Retinal pigment epithelial cell (primary cell): Measurements from ENCODE around the gene SMNDC1.
"Not testable (repeated sequence)": the region's sequence is repeated elsewhere in the genome, so short reads cannot be mapped to it uniquely, and the experiment has no call there.

Experiments used
- DNase-seq: peaks from one replicate; pipeline ENCODE4 v3.0.0-alpha.2; 2010; ENCODE audit warnings: low read depth
- H3K4me3 ChIP-seq: 2 replicates; pipeline ENCODE4 v1.5.1; 2011; ENCODE audit warnings: mild to moderate bottlenecking, low read length, control low read depth, moderate library complexity
- TF ChIP-seq, protein P1 (sequence below): conservative IDR thresholded peaks from 2 replicates; pipeline ENCODE4 v1.5.1; 2011; ENCODE audit warnings: low read depth, low read length, control low read depth, inconsistent platforms

Gene SMNDC1

DNA sequence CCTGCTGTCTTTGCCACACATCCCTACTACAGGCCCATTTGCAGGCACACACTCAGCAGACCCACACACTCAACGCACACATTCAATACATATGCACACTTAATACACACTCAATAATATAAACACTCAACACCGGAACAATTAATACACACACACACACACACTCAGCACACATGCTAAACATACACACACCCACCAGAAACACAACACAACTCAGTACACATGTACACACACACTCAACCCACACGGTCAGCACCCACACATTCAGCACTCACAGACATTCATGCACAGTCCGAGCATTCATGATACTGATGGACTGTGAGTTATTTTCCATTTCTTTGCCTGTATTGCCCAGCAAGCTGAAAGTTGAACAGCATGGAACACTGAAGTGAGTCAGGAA lies 35.4 kb upstream of the SMNDC1 start:
- TF ChIP-seq, protein P1, sequence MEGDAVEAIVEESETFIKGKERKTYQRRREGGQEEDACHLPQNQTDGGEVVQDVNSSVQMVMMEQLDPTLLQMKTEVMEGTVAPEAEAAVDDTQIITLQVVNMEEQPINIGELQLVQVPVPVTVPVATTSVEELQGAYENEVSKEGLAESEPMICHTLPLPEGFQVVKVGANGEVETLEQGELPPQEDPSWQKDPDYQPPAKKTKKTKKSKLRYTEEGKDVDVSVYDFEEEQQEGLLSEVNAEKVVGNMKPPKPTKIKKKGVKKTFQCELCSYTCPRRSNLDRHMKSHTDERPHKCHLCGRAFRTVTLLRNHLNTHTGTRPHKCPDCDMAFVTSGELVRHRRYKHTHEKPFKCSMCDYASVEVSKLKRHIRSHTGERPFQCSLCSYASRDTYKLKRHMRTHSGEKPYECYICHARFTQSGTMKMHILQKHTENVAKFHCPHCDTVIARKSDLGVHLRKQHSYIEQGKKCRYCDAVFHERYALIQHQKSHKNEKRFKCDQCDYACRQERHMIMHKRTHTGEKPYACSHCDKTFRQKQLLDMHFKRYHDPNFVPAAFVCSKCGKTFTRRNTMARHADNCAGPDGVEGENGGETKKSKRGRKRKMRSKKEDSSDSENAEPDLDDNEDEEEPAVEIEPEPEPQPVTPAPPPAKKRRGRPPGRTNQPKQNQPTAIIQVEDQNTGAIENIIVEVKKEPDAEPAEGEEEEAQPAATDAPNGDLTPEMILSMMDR = no peak
- no peak for DNase-seq
- no peak overlapping the region for H3K4me3 ChIP-seq

DNA sequence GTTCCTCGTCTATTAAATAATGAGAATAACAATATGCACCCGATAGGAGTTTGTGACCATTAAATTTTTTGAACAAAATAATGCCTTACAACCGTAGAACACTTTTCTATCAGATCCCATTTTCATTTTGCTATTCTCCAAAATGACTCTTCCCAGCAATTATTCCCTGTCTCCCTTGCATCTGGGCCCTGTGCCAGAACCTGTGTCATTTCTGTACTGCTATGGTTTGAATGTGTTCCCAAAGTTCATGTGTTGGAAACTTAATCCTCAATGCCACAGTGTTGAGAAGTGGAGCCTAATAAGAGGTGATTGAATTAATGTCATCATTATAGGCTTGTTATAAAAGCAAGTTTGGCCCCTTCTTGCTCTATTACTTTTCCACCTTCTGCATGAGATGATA lies 33.2 kb upstream of the SMNDC1 start:
- TF ChIP-seq, protein P1 = no peak
- DNase-seq = no peak
- H3K4me3 ChIP-seq = no peak overlapping the region

DNA sequence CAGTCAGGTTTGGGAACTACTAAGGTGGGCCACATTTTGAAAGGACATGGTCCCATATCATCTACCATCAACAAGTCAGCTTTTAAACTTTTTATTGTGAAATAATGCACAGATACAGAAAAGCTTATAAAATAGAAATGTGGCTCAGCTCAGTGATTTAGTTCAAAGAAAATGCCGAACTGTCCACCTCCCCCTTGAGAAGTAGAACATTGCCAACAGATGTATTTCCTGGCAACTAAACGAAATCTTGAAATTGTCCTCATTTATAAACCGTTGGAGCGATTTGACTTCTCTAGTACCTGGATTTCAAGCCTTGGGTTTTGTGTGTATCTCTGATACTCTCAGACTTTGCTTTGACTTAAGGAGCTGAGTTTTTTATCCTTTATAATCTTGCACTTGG lies 32.7 kb upstream of the SMNDC1 start:
- H3K4me3 ChIP-seq = no peak overlapping the region
- TF ChIP-seq, protein P1 = no peak
- no peak for DNase-seq

DNA sequence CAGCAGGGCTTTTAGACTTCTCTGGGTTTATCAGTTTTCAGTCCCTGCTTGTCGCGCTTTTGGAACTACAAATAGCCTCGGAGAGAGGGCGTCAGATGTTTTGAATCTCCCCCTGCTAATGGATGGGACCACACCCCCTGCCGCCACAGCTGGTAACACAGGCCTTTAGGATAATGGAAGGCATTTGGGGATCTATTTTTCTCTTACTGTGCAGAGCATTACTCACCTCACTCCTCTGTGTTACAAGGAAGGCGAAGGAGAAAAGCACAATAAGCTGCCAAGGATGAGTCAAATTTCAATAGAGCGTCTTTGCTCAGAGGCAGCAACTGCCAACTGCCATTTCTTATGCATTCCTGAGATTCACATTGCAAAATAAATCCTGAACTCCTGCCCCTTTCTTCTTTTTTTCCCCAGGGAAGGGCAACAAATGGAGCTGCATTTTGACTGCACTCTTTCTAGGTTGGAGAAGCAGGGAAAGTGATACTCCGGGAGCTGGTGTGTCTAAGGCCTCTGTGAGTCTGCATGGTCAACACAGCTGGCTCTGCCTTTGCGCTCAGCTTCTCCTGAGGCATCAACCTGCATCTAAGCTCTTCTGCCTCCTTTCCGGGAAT lies 31.5 kb upstream of the SMNDC1 start:
- no peak overlapping the region for H3K4me3 ChIP-seq
- DNase-seq = no peak
- TF ChIP-seq, protein P1 = no peak

DNA sequence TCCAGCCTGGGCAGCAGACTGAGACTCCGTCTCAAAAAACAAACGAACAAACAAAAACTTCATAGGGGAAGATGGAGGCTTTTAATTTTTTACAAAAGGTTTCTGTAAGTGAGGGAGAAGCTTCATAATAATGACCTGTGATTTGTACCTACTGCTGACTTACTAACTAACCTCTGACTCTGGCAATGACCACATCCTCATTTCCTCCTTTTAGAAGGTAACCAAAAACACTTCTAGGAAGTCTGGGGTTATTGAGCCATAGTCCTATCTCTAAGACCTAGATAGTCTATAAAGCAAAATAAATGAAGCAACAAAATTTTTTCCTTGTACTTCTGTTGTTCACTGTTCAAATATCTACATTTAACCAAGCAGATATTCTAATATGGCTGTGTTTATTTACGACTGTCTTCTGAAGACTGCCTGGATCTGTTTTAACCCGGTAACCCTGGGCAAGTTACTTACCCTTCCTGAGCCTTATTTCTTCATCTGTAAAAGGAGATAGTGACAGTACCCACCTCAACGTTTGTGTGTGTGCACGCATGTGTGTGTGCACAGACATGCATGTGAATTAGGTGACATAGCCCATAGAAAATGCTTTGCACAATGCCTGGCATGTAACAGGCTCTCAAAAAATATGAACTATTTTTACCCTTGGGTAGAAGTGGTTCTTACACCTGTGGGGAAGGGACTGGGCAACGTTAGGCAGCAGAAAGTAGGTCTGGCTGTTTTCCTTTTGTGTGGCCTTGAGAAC lies 30.8 kb upstream of the SMNDC1 start:
- H3K4me3 ChIP-seq = no peak overlapping the region
- no peak for DNase-seq
- TF ChIP-seq, protein P1 = no peak

DNA sequence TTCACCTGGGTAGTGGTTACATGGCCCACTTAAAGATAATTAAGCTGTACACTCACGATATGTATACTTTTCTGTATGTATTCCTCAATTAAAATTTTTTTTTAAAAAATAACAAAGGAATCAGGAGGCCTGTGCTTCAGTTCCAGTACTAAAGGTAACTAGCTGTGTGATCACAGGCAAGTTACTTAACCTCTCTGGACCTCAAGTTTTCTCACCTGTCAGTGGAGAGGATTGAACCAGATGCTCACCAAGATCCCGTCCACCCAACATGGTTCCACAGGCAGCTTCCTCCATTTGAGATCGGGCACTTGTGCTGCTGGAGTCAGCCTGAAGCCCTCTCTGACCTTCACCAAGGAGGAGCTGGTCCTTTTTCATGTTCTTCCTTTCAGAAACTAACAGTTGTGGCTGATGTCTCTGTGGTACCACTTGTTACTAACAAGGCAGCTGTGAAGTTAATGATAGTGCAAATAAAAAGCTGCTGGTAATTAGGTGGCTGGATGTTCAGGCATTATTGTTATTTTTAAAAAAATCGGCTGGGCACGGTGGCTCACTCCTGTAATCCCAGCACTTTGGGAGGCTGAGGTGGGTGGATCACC lies 29.4 kb upstream of the SMNDC1 start:
- TF ChIP-seq, protein P1 = no peak
- no peak for DNase-seq
- no peak overlapping the region for H3K4me3 ChIP-seq

DNA sequence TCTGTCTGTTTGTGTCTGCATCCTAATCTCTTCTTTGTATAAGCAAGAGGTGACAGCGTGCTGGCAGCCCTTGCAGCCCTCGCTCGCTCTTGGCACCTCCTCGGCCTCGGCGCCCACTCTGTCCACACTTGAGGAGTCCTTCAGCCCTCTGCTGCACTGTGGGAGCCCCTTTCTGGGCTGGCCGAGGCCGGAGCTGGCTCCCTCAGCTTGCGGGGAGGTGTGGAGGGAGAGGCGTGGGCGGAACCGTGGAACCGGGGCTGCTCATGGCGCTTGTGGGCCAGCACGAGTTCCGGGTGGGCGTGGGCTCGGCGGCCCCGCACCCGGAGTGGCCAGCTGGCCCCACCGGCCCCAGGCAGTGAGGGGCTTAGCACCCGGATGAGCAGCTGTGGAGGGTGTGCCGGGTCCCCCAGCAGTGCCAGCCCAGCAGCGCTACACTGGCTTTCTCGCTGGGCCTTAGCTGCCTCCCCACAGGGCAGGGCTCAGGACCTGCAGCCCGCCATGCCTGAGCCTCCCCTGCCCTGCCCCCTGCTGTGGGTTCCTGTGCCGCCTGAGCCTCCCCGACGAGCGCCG lies 26.6 kb upstream of the SMNDC1 start:
- not testable (repeated sequence) for H3K4me3 ChIP-seq, DNase-seq
